ENCODE measurements around the gene NSUN3. TPM values are rescaled to one million over a fixed set of nuclear protein-coding genes. Genes with fewer than 3 reads are reported as not detected.

The NSUN3 gene
- total and polyA plus RNA-seq, 2 of the 8 experiments (the other 6 are each of a cell fraction or from before 2014, with no cell fraction given) = 2.1 to 5.1 TPM

DNA sequence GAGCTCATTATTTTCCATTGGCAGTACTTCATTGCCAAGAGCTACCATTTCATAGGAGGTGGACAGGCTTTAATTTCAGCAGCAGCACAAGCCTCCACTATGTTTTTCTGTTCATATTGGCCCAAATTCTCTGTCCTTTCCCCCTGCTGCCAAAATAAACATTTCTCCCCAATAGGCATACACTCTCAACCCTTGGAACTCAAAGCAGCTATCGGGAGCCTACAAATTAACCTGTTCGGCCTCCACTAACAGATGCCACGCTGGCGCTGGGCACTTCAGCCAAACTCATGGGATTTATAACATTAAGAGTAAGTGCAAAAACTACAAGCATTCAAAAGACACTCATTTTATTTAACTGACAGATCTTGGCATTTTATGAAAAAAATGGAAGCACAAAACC lies 95.7 kb downstream of the NSUN3 start:
- DNase-seq (ENCODE audit: low read depth in 1 of 2, low spot score in 2 of 2) (no peak), FAIRE-seq (no peak)
- Histone ChIP-seq H3K79me2 (ENCODE audit: control insufficient read depth in 1 of 2, insufficient read depth in 2 of 2, low read length in 2 of 2) (no peaks in the 10 kb centered on the region), H2BK12ac (ENCODE audit: low read depth, low read length) (no peak overlapping the region), H3K36me3 (ENCODE audit: control insufficient read depth in 2 of 4, insufficient read depth in 4 of 4, low read length in 3 of 4) (no peaks in the 10 kb centered on the region), H3K4me1 (replicated peaks in 1 of 4; ENCODE audit: control insufficient read depth in 3 of 4, insufficient read depth in 4 of 4, low read length in 3 of 4) (no peaks in the 10 kb centered on the region), H3K9me3 (ENCODE audit: insufficient read depth in 2 of 2, low read depth in 1 of 2, low read length in 1 of 2) (no peaks in the 10 kb centered on the region), H3K79me1 (ENCODE audit: low read depth, low read length) (no peaks in the 10 kb centered on the region), H3K9ac (replicated peaks in 1 of 4; ENCODE audit: extremely low read depth in 1 of 4, low read depth in 3 of 4, low read length in 3 of 4) (no peak overlapping the region), H3K23me2 (ENCODE audit: low read depth, low read length) (no peaks in the 10 kb centered on the region), H3K56ac (replicated peaks; ENCODE audit: insufficient read length, low read depth, low read length) (no peak overlapping the region), H3K4me3 (ENCODE audit: extremely low read depth in 1 of 4, insufficient read depth in 2 of 4, low read depth in 3 of 4, low read length in 4 of 4) (no peak overlapping the region), H4K20me1 (replicated peaks in 1 of 2; ENCODE audit: control insufficient read depth in 1 of 2, insufficient read depth in 2 of 2, low read length in 2 of 2) (no peaks in the 10 kb centered on the region), H2AK5ac (ENCODE audit: low read depth, low read length) (no peak overlapping the region), H4K8ac (ENCODE audit: extremely low read depth, insufficient read depth, low read length) (no peak overlapping the region), H3K14ac (ENCODE audit: insufficient read length) (no peak overlapping the region), H2AFZ (ENCODE audit: low read length) (no peak overlapping the region), H3K27ac (ENCODE audit: low read depth, low read length) (no peak overlapping the region), H3K27me3 (replicated peaks in 1 of 4; ENCODE audit: control insufficient read depth in 3 of 4, extremely low read depth in 1 of 4, insufficient read depth in 3 of 4, low read length in 3 of 4) (no peaks in the 10 kb centered on the region), H2BK20ac (ENCODE audit: low read length) (no peak overlapping the region), H2BK15ac (ENCODE audit: low read length) (no peak overlapping the region), H4K91ac (replicated peaks; ENCODE audit: insufficient read length, low read length) (no peak overlapping the region), H2BK120ac (replicated peaks; ENCODE audit: low read depth, low read length) (no peak overlapping the region), H4K5ac (ENCODE audit: insufficient read length, low read depth, low read length) (no peak overlapping the region), H3K4me2 (ENCODE audit: insufficient read depth in 1 of 2, low read depth in 2 of 2, low read length in 2 of 2) (no peak overlapping the region), H2BK5ac (ENCODE audit: low read depth, low read length) (no peak overlapping the region), H3K18ac (ENCODE audit: extremely low read depth, low read length) (no peak overlapping the region), H3K23ac (ENCODE audit: insufficient read length) (no peak overlapping the region), H3K4ac (replicated peaks; ENCODE audit: insufficient read length, low read depth, low read length) (no peak overlapping the region)
- ChIA-PET CTCF (ENCODE audit: partially characterized antibody) (interaction anchor here (0.6 kb wide), 1 partner anchor 168 kb away, joined by 3 read pairs; no protein-coding TSS in a partner anchor), POLR2A (ENCODE audit: partially characterized antibody) (no interaction called here)
- 98% methylated on average over 4 of the region's 4 CpGs; no CpG with 5 or more reads in 1 of the 2 experiments for WGBS, 2 experiments (ENCODE audit: extremely low coverage in 1 of 2, insufficient coverage in 1 of 2, insufficient read length in 1 of 2, insufficient replicate concordance in 2 of 2, low coverage in 1 of 2, low lambda C conversion rate in 2 of 2, missing lambda C conversion rate in 1 of 2)
- TF ChIP-seq JUN (IDR thresholded peaks at IDR 0.05; ENCODE audit: low read depth, low read length) = no peak
- TF ChIP-seq KDM4A (IDR thresholded peaks at IDR 0.05; ENCODE audit: low read depth, low read length, severe bottlenecking) = no peak
- no peak for TF ChIP-seq CBX5 (IDR thresholded peaks at IDR 0.05; ENCODE audit: low read depth, low read length)
